SW480 (cell line): ENCODE data around the gene COPZ1.
"Not testable (repeated sequence)": the region's sequence is repeated elsewhere in the genome, so short reads cannot be mapped to it uniquely, and the experiment has no call there.

Experiments used
- DNase-seq: peaks from one replicate; pipeline ENCODE4 v3.0.0-alpha.2; 2016; ENCODE audit warnings: low spot score

The COPZ1 gene

GRCh38 chr12:54294953-54295566, 29.9 kb upstream of the COPZ1 start:
- no peak for DNase-seq

GRCh38 chr12:54296393-54297099, 28.4 kb upstream of the COPZ1 start:
- DNase-seq = no peak

GRCh38 chr12:54298904-54299303, 26.0 kb upstream of the COPZ1 start:
- DNase-seq = no peak

- DNase-seq = no peak
Observed at GRCh38 chr12:54299515-54300224, 25.3 kb upstream of the COPZ1 start.

GRCh38 chr12:54300225-54300731, 24.7 kb upstream of the COPZ1 start:
- no peak for DNase-seq

GRCh38 chr12:54300732-54301427, 24.1 kb upstream of the COPZ1 start, which contains the start of gene NFE2:
Gene NFE2 (minus strand): TSS chr12:54301015. CDS start chr12:54295248, 5,767 bp downstream.
- DNase-seq = peak; percentile 89

- peak; percentile 94 for DNase-seq
Observed at GRCh38 chr12:54301428-54302048, 23.4 kb upstream of the COPZ1 start.

- no peak for DNase-seq
Observed at GRCh38 chr12:54303640-54304039, 21.3 kb upstream of the COPZ1 start.

GRCh38 chr12:54304187-54304810, 20.6 kb upstream of the COPZ1 start:
- DNase-seq = peak; percentile 83

- peak; percentile 95 for DNase-seq
Observed at GRCh38 chr12:54306925-54307741, 17.8 kb upstream of the COPZ1 start.

GRCh38 chr12:54311051-54311450, 13.9 kb upstream of the COPZ1 start:
- DNase-seq = peak; percentile 79

- DNase-seq = not testable (repeated sequence)
Observed at GRCh38 chr12:54312309-54312708, 12.6 kb upstream of the COPZ1 start.

- DNase-seq = no peak
Observed at GRCh38 chr12:54321363-54321762, 3.6 kb upstream of the COPZ1 start.

- not testable (repeated sequence) for DNase-seq
Observed at GRCh38 chr12:54325442-54326109, 645 bp downstream of the COPZ1 start.

GRCh38 chr12:54328595-54329337, 3.8 kb downstream of the COPZ1 start:
- peak; percentile 89 for DNase-seq

GRCh38 chr12:54329759-54330158, 4.8 kb downstream of the COPZ1 start:
- DNase-seq = no peak

GRCh38 chr12:54330442-54330841, 5.5 kb downstream of the COPZ1 start:
- DNase-seq = no peak

GRCh38 chr12:54331461-54331860, 6.5 kb downstream of the COPZ1 start:
- no peak for DNase-seq

- DNase-seq = no peak
Observed at GRCh38 chr12:54333420-54334034, 8.6 kb downstream of the COPZ1 start.
